Coronary artery (tissue), 2 donors: ENCODE results near the gene WBP2.

Experiments
- DNase-seq: peaks from one replicate; pipeline ENCODE4 v3.0.0-alpha.2; 2017; ENCODE audit warnings: low spot score
- H3K27ac ChIP-seq, 2 donors: fragments of 200-600 bp; sonication (generic); one replicate each; pipeline ENCODE4 v1.5.1; 2016 to 2019
- H3K4me3 ChIP-seq: fragments of 200-600 bp; sonication (generic); 2 replicates; pipeline ENCODE4 v1.5.1; 2016; ENCODE audit warnings: mild to moderate bottlenecking, moderate library complexity
- TF ChIP-seq, protein P1 (sequence below): fragments of 200-600 bp; sonication (generic); IDR thresholded peaks from one replicate; pipeline ENCODE4 v1.5.1; 2019; ENCODE audit warnings: antibody characterized with exemption

WBP2 gene

DNA sequence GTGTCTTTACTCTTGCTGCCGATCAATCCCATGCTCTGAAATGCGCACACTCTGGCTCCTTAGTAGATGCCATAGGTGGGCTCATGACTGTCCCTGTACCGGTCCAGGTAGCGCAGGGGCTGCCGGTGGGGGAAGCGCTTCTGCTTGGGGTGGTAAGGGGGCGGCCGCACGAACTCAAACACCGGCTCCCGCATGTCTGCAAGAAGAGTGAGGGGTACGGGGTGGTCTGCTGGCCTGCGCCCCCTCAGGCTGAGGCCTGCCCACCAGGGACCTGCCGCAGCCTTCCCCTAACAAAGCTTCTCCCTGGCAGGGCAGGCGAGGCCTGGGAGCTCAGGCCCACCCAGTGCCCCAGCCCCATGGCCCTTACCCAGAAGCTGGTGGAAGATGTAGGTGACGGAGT, 43.7 kb upstream of the WBP2 start:
- H3K27ac ChIP-seq: no peak overlapping the region
- TF ChIP-seq, protein P1, sequence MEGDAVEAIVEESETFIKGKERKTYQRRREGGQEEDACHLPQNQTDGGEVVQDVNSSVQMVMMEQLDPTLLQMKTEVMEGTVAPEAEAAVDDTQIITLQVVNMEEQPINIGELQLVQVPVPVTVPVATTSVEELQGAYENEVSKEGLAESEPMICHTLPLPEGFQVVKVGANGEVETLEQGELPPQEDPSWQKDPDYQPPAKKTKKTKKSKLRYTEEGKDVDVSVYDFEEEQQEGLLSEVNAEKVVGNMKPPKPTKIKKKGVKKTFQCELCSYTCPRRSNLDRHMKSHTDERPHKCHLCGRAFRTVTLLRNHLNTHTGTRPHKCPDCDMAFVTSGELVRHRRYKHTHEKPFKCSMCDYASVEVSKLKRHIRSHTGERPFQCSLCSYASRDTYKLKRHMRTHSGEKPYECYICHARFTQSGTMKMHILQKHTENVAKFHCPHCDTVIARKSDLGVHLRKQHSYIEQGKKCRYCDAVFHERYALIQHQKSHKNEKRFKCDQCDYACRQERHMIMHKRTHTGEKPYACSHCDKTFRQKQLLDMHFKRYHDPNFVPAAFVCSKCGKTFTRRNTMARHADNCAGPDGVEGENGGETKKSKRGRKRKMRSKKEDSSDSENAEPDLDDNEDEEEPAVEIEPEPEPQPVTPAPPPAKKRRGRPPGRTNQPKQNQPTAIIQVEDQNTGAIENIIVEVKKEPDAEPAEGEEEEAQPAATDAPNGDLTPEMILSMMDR: no peak
- H3K4me3 ChIP-seq: no peak overlapping the region
- DNase-seq: no peak

DNA sequence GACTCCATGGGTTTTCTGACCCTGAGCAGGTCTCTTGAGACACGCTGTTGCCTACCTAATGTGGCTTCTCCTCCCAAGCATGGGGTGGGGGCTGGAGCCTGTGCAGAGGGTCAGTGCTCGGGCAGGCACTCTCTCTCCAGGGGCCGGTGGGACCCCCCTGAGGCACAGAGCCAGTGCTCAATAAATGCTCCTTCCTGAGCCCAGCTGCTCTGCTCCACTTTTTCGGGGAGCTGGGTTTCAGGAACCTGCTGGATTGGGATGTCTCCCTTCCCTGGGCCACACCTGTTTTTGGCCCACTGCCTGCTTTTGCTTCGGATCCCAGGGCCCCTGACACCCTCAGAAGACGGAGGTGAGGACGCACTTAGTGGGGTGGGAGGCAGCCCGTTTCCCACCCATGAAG, 42.9 kb upstream of the WBP2 start:
- no peak overlapping the region for H3K4me3 ChIP-seq
- peak overlapping the region in 1 of 2 donors; percentile 93 for H3K27ac ChIP-seq
- DNase-seq: no peak
- TF ChIP-seq, protein P1: no peak

DNA sequence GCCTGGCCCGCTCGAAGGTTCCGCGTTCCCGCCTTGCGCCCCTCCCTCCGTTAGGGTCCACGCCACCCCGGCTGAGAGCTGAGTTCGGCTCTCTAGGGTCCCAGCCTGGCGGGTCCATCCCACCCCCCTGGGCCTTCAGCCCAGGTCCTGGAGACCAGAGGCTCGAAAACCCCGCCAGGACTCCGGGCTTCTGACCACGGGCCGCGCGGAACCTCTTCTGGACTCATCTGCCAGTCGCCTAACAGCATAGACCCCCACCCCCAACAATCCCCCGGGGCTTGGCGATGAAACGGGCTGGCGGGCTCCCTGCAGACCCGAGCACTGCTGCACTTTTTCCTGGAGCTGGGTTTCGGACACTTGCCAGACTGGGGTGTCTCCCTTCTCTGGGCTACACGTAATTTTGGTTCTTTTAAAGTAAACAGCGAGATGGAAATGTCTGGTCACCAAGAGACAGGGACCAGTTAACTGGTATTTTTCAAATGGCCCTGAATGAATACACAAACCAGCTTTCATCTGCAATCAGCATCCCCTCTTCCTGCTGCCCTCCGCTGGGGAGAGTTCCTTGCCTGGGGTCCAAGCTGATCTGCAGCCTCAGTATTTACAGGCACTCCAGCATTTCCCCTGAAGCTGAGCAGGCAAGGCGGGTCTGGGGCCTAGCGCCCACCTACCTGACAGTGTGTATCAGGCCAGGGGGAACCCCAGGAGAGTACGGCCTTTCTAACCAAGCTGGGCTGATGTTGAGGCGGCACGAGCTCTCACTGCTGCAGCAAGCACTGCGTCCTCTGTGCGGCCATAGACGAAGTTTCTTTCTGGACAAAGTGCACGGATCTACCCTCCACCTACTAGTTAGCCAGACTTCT, 42.3 kb upstream of the WBP2 start:
- TF ChIP-seq, protein P1: no peak
- Histone ChIP-seq H3K4me3 (peak overlapping the region; percentile 76), H3K27ac (peak overlapping the region; percentile 89 to 93)
- DNase-seq: peak; percentile 84

DNA sequence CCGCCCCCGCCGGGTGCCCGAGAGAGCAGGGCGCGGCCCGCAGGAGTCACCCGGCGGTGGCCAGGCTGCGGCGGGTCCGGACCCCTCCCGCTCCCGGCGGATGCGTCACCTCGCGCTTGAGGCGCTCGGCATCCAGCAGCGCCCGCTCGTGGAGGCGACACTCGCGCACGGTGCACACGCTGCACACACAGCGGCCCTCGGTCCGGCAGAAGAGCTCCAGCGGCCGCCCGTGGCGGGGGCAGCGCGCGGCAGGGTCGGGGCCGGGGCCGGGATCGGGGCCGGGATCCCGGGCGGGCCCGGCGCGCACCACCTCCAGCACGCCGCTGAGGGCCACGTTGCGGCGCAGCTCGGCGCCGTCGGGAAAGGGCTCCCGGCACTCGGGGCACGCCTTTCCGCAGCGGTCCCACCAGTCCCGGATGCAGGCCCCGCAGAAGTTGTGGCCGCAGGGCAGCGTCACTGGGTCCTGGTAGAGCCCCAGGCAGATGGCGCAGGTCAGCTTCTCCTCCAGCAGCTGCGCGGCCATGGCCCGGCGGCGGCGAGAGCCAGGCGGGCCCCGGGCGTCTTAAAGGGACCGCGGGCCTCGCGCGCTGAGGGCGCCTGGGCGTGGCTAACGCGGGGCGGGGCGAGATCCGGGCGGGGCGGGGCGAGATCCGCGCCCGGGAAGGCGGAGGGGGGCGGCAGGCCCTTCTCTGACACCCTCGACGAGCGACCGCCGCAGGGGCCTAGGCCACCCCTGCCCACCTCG, 41.5 kb upstream of the WBP2 start, which contains the start of gene TRIM65:
TRIM65 (minus strand) TSS at position 537 of the 745 bp plus-strand sequence; CDS start at position 523, 14 bp downstream.
- TF ChIP-seq, protein P1: peak; percentile 53
- peak within 1 kb of the TSS; percentile 76 for H3K4me3 ChIP-seq
- H3K27ac ChIP-seq: peak within 1 kb of the TSS; percentile 89 to 93
- DNase-seq: peak; percentile 93

DNA sequence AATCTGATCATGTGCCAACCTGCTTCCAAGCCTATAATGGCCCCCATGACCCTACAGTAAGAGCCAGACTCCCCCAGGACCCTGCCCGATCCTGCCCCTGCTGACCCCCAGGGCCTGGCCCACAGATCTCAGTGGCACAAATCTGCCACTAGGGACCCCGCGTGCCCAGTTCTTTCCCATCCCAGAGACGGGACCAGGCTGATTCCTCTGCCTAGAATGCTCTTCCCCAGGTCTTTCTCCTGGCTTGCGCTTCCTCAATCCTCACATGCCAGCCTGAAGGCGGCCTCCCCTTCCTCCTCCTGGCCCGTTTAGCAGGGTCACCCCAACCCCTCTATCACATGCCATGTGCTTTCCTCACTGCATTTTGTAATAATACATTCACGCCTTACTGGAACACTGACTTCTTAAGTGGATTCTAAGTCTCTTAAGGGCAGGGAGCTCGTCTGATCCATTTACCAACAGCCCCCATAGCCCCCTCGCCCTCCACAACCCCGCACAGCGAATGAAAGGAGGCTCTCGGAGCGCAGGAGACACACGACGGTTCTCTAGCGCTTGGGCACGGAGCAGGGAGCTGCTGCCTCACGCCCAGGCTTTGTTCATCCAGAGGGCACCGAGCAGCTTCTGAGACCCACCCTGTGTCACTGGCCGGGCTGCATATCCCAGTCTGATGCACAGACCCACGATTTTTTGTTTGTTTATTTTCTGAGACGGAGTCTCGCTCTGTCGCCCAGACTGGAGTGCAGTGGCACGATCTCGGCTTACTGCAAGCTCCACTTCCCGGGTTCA, 40.4 kb upstream of the WBP2 start:
- H3K27ac ChIP-seq: peak overlapping the region; percentile 89 to 93
- TF ChIP-seq, protein P1: no peak
- H3K4me3 ChIP-seq: peak overlapping the region; percentile 76
- DNase-seq: no peak

DNA sequence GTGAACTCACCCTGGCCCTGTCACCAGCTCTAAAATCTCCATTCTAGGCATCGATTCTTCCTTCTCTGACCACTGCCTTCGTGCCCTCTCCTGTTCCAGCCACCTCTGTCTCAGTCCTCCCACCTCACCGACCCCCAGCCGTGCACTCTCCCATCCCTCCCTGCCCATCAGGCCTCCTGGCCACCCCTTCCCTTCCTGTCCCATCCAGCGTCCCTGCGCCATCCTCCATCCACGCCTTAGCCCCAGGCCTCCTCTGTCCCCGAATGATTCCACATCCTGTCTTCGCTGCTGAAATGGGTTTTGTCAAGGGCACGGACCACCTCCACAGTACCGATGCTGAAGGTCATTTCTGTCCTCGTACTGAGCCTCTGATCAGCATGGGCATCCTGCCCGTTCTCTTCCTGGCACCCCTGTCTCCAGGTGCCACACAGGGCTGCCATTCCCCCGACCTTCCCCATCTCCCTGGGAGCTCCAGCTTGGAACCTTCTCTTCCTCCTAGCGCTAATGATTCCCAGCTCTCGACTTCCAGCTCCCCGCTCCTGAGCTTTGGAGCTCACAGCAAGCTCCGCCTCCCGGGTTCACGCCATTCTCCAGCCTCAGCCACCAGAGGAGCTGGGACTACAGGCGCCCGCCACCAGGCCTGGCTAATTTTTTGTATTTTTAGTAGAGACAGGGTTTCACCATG, 39.1 kb upstream of the WBP2 start:
- no peak overlapping the region for H3K4me3 ChIP-seq
- TF ChIP-seq, protein P1: no peak
- H3K27ac ChIP-seq: peak overlapping the region in 1 of 2 donors; percentile 93
- DNase-seq: no peak
